ENCODE results near the gene TFAP2D. TPM values are rescaled to one million over a fixed set of nuclear protein-coding genes. Genes with fewer than 3 reads are reported as not detected.

TFAP2D gene
- total RNA-seq, 4 donors from 2014 or later = not detected

DNA sequence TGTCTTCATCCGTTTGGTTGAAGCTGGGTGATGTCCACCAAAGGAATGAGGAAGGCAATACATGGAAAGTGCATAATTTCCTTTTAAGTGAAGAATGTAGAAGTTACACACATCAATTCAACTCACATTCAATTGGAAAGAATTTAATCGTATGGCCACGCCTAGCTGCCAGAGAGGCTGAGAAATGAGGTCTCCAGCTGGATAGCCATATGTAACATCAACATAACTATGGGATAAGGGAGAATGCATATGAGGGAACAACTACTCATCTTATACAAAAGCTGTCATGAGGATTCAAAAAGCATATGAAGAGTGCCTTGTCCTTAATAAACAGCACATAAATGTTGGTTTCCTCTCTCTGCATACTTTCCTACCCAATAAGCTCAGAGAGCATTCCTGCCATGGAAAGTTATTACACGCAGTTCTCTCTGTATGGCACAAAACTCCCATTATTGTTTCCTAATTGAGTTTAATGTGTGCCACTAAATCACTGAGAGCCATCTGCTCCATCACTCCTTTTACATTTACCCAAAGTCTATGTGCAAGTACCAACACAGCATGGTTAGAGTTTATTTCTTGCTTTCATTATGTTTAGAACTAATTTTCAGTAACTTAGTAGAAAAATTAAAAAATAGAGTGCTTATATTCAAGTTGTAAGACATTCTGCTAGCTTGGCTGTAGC is 21.4 kb upstream of the TFAP2D start:
- 60 to 72% methylated on average over 4 of the region's 4 CpGs for WGBS, 2 donors
- TF ChIP-seq POLR2A (IDR thresholded peaks at IDR 0.05) = no peak
- TF ChIP-seq CTCF (IDR thresholded peaks at IDR 0.05) = no peak
- Histone ChIP-seq H3K27me3 (no peaks in the 10 kb centered on the region), H3K4me1 (no peaks in the 10 kb centered on the region), H3K4me3 (no peak overlapping the region), H3K27ac (no peak overlapping the region), H3K9me3 (no peaks in the 10 kb centered on the region), H3K36me3 (no peaks in the 10 kb centered on the region)
- intact Hi-C loops (cut with DNase I) = no loop called here
- DNase-seq = no peak

DNA sequence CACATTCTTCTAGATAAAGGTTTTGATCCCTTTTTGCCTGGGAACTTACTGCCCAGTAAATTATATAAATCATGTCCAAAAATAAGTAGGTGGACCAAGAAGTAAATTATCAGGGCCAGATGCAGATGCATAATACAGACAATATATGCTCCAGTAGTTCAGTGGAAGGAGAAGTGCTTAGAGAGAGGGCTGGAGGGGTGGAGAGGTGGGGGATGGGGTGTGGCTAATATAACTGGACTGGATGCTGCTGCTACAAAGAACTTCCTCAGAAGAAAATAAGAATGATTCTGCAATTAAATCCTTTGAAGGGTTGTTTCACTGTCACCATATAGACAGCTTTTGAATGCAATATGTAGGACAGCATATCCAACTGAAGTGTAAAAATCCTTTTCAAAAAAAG is 14.8 kb upstream of the TFAP2D start:
- H3K4me1 ChIP-seq = no peaks in the 10 kb centered on the region
- H3K4me3 ChIP-seq = no peak overlapping the region
- no peak overlapping the region for H3K27ac ChIP-seq
- H3K9me3 ChIP-seq = no peaks in the 10 kb centered on the region
- peaks cover 0 to 15% (median 0%) of the 10 kb centered on the region in 4 donors for H3K27me3 ChIP-seq
- TF ChIP-seq CTCF (IDR thresholded peaks at IDR 0.05) (no peak), POLR2A (IDR thresholded peaks at IDR 0.05) (no peak)
- no peaks in the 10 kb centered on the region for H3K36me3 ChIP-seq
- intact Hi-C loops (cut with DNase I) = no loop called here
- DNase-seq = no peak

DNA sequence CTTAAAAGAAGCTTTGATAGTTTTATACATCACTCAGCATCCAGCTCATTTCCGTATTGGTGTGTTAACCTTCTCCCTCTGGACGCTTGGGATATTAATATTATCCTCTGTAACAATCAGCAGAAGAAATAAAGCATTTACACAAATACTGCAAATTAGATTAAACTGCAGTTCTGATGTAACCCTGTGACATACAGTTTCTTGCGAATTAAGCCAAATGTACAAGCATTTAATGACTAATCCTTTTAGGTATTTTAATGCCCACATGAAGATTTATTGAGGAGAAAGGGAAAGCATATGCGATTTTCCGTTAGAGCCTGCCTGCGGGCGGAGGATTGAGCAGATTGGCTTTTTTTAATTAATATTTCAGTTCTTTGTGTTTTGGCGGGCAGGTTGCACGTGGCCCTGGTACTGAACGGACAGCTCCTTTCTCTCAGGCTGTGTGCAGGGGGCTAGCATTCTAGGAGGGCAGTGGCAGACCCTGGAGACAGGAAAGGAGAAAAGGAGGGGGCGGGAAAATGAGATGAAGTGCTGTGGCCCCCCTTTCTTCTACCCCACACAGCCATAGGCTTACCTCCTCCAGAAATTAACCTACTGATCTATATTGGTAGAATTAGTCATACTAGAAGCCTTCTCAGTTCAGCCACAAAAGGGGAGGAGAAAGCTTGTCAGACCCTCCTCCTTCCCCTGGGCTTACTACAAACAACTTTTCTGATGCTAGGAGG is 14.1 kb upstream of the TFAP2D start:
- no peaks in the 10 kb centered on the region for H3K36me3 ChIP-seq
- no peaks in the 10 kb centered on the region for H3K9me3 ChIP-seq
- TF ChIP-seq CTCF (IDR thresholded peaks at IDR 0.05) (no peak), POLR2A (IDR thresholded peaks at IDR 0.05) (no peak)
- DNase-seq = no peak
- H3K4me1 ChIP-seq = no peaks in the 10 kb centered on the region
- intact Hi-C loops (cut with DNase I) = no loop called here
- H3K4me3 ChIP-seq = no peak overlapping the region
- WGBS, 2 donors = 17 to 22% methylated on average over 10 of the region's 11 CpGs
- peaks cover 0 to 20% (median 0%) of the 10 kb centered on the region in 4 donors for H3K27me3 ChIP-seq
- no peak overlapping the region for H3K27ac ChIP-seq

GRCh38 chr6:50706575-50706974 is 6.8 kb upstream of the TFAP2D start:
- intact Hi-C loops (cut with DNase I) = no loop called here
- DNase-seq = no peak

More at GRCh38 chr6:50706575-50706974, 6.8 kb upstream of the TFAP2D start:
- Histone ChIP-seq H3K9me3 (no peaks in the 10 kb centered on the region), H3K27ac (no peak overlapping the region), H3K36me3 (no peaks in the 10 kb centered on the region), H3K4me1 (peaks cover 0 to 7% (median 0%) of the 10 kb centered on the region in 3 donors), H3K4me3 (no peak overlapping the region), H3K27me3 (peaks cover 0 to 84% (median 2%) of the 10 kb centered on the region in 4 donors)
- no peak for TF ChIP-seq CTCF (IDR thresholded peaks at IDR 0.05)
- WGBS, 2 donors = 6 to 31% methylated on average over 17 to 19 of the region's 23 CpGs
